Astrocyte of the spinal cord (primary cell): ENCODE results near the gene TMEM88.

Experiments used
- DNase-seq: peaks from one replicate; pipeline ENCODE4 v3.0.0; 2011; ENCODE audit warnings: low read depth, low spot score
- H3K4me3 ChIP-seq: 2 replicates; pipeline ENCODE4 v1.5.1; 2011; ENCODE audit warnings: low read depth, mild to moderate bottlenecking, low read length, moderate library complexity
- in situ Hi-C: cut with HindIII; loops from 2 replicates; pipeline ENCODE4 v1.10.0; 2017; ENCODE audit warnings: low sequenced_read_pairs
- TF ChIP-seq, protein P1 (sequence below): IDR thresholded peaks from 2 replicates; pipeline ENCODE4 v1.5.1; 2012; ENCODE audit warnings: low read depth, mild to moderate bottlenecking, low read length, inconsistent platforms

The TMEM88 gene

GRCh38 chr17:7814969-7815368 is 39.9 kb upstream of the TMEM88 start:
- DNase-seq = no peak
- TF ChIP-seq, protein P1, sequence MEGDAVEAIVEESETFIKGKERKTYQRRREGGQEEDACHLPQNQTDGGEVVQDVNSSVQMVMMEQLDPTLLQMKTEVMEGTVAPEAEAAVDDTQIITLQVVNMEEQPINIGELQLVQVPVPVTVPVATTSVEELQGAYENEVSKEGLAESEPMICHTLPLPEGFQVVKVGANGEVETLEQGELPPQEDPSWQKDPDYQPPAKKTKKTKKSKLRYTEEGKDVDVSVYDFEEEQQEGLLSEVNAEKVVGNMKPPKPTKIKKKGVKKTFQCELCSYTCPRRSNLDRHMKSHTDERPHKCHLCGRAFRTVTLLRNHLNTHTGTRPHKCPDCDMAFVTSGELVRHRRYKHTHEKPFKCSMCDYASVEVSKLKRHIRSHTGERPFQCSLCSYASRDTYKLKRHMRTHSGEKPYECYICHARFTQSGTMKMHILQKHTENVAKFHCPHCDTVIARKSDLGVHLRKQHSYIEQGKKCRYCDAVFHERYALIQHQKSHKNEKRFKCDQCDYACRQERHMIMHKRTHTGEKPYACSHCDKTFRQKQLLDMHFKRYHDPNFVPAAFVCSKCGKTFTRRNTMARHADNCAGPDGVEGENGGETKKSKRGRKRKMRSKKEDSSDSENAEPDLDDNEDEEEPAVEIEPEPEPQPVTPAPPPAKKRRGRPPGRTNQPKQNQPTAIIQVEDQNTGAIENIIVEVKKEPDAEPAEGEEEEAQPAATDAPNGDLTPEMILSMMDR = no peak
- H3K4me3 ChIP-seq = no peak overlapping the region
- in situ Hi-C loops = no loop called here

- H3K4me3 ChIP-seq = no peak overlapping the region
- TF ChIP-seq, protein P1 = no peak
- no peak for DNase-seq
- in situ Hi-C loops = no loop called here
These were observed 37.8 kb upstream of the TMEM88 start for GRCh38 chr17:7816926-7817642.

GRCh38 chr17:7817643-7817964 is 37.3 kb upstream of the TMEM88 start:
- TF ChIP-seq, protein P1 = no peak
- DNase-seq = no peak
- no peak overlapping the region for H3K4me3 ChIP-seq
- in situ Hi-C loops = no loop called here

- in situ Hi-C loops = no loop called here
- H3K4me3 ChIP-seq = no peak overlapping the region
- TF ChIP-seq, protein P1 = no peak
- DNase-seq = no peak
These were observed 36.8 kb upstream of the TMEM88 start for GRCh38 chr17:7818026-7818425.

GRCh38 chr17:7818746-7819645 is 35.9 kb upstream of the TMEM88 start:
- DNase-seq = no peak
- TF ChIP-seq, protein P1 = no peak
- in situ Hi-C loops = no loop called here
- H3K4me3 ChIP-seq = no peak overlapping the region

GRCh38 chr17:7820231-7820630 is 34.6 kb upstream of the TMEM88 start:
- in situ Hi-C loops = no loop called here
- TF ChIP-seq, protein P1 = no peak
- no peak overlapping the region for H3K4me3 ChIP-seq
- no peak for DNase-seq
